Spleen (tissue), 11 donors: ENCODE measurements around the gene ERCC2. TPM values are rescaled to one million over a fixed set of nuclear protein-coding genes. Genes with fewer than 3 reads are reported as not detected.

Experiments
- DNase-seq: peaks from one replicate; pipeline ENCODE4 v3.0.0-alpha.2; 2020
- H3K27ac ChIP-seq, 8 donors: fragments of 200-600 bp; sonication (generic) in 7 of 8; 1 replicate in 4 of 8; 2 replicates in 4 of 8; pipeline versions ENCODE4 v1.5.0 to v1.8.0; 2016 to 2021; ENCODE audit warnings: inconsistent platforms in 4 of 8, mild to moderate bottlenecking in 4 of 8, moderate library complexity in 1 of 8
- H3K27me3 ChIP-seq, 7 donors: fragments of 200-600 bp; sonication (generic) in 6 of 7; replicated peaks in 1 of 7; 1 replicate in 4 of 7; 2 replicates in 3 of 7; pipeline versions ENCODE4 v1.5.0 to v1.8.0; 2016 to 2021; ENCODE audit warnings: inconsistent platforms in 3 of 7, mild to moderate bottlenecking in 1 of 7
- H3K36me3 ChIP-seq, 6 donors: fragments of 200-600 bp; sonication (generic) in 5 of 6; 1 replicate in 4 of 6; 2 replicates in 2 of 6; pipeline versions ENCODE4 v1.5.0 to v1.8.0; 2016 to 2021; ENCODE audit warnings: inconsistent platforms in 2 of 6
- H3K4me1 ChIP-seq, 6 donors: fragments of 200-600 bp; sonication (generic) in 5 of 6; 1 replicate in 3 of 6; 2 replicates in 3 of 6; pipeline versions ENCODE4 v1.5.0 to v1.8.0; 2016 to 2021; ENCODE audit warnings: inconsistent platforms in 3 of 6
- H3K4me3 ChIP-seq, 8 donors: fragments of 200-600 bp; sonication (generic) in 7 of 8; 1 replicate in 4 of 8; 2 replicates in 4 of 8; pipeline versions ENCODE4 v1.5.0 to v1.8.0; 2016 to 2021; ENCODE audit warnings: inconsistent platforms in 4 of 8, mild to moderate bottlenecking in 4 of 8, moderate library complexity in 2 of 8
- H3K9me3 ChIP-seq, 8 donors: fragments of 200-600 bp; sonication (generic) in 7 of 8; 1 replicate in 4 of 8; 2 replicates in 4 of 8; pipeline versions ENCODE4 v1.5.0 to v1.8.0; 2016 to 2021; ENCODE audit warnings: inconsistent platforms in 4 of 8
- CTCF ChIP-seq, 11 experiments: fragments of 200-600 bp in 7 of 11; fragments of 450-650 bp in 4 of 11; sonication (generic) in 4 of 11; IDR thresholded peaks in 8 of 11; conservative IDR thresholded peaks in 3 of 11; 1 replicate in 7 of 11; 2 replicates in 4 of 11; pipeline versions ENCODE4 v1.4.0 to v1.8.0; 2016 to 2021; ENCODE audit warnings: antibody characterized with exemption in 11 of 11, inconsistent platforms in 4 of 11, mild to moderate bottlenecking in 1 of 11
- POLR2A ChIP-seq, 3 donors: fragments of 450-650 bp; IDR thresholded peaks; one replicate each; pipeline ENCODE4 v1.5.1; 2017; ENCODE audit warnings: antibody characterized with exemption in 3 of 3, mild to moderate bottlenecking in 1 of 3
- POLR2AphosphoS5 ChIP-seq, 3 donors: sonication (generic); formaldehyde crosslinking; IDR thresholded peaks; one replicate each; pipeline ENCODE4 v1.5.1; 2017; ENCODE audit warnings: antibody characterized with exemption in 3 of 3
- WGBS, 5 donors: extraction: QIAGEN DNeasy Blood & Tissue Kit in 3 of 5; methylation state at CpG; one replicate each; pipeline versions ENCODE4 v1.1.5 to v1.1.7; 2013 to 2018; 5-methylcytosine and 5-hydroxymethylcytosine counted together
- intact Hi-C: fragments of 100-400 bp; cut with DNase I; formaldehyde crosslinking; loops from one replicate; pipeline ENCODE4 v1.15.0; 2023; ENCODE audit warnings: low total_unique reads
- polyA plus RNA-seq, 3 donors: library from polyadenylated mRNA; stranded (reverse); fragments of 200-250 nt; gene quantifications; one replicate each; pipeline ENCODE4 v1.2.1, GENCODE V29; 2013
- total RNA-seq, 7 donors: library from RNA; depleted of rRNA in 3 of 7; stranded (reverse); fragments of >200 nt in 3 of 7; fragmentation: NEBNext Ultra II Directional in 4 of 7; extraction: Animal tissue kit (Norgen Biotek cat#: 25700) in 4 of 7; gene quantifications; one replicate each; pipeline versions ENCODE4 v1.1.0 to v1.2.1, GENCODE V29; 2016 to 2021
- donor health status: healthy with polysubstance abuse.
- donor health status: DM: no; HTN: no; CAD: no; lungs with moderate emphysema.
- donor health status: DM: no; HTN: no; CAD: no.
- donor health status: Bipolar disorder and iron deficiency.
- donor health status: healthy.
- donor health status: DM: no; HTN: no; CAD: no.
- donor health status: DM: yes; HTN: yes; CAD: no.

Gene ERCC2
- total and polyA plus RNA-seq, 10 donors, result 11.5 to 22.1 (median 16.0) TPM

- WGBS, 5 donors, result 70 to 77% (median 75%) methylated on average over 13 of the region's 13 CpGs
- Histone ChIP-seq H3K9me3 (no peaks in the 10 kb centered on the region), H3K4me3 (no peak overlapping the region), H3K36me3 (no peaks in the 10 kb centered on the region), H3K27me3 (peaks cover 0 to 91% (median 31%) of the 10 kb centered on the region in 7 donors), H3K4me1 (peaks cover 0 to 18% (median 10%) of the 10 kb centered on the region in 6 donors), H3K27ac (no peak overlapping the region)
- intact Hi-C loops, result no loop called here
- DNase-seq, result no peak
- TF ChIP-seq POLR2AphosphoS5 (IDR thresholded peaks at IDR 0.05) (no peak), POLR2A (IDR thresholded peaks at IDR 0.05) (no peak), CTCF (IDR thresholded peaks at IDR 0.05 in 8 of 11, conservative IDR thresholded peaks at IDR 0.05 in 3 of 11) (no peak)
Measured at GRCh38 chr19:45342911-45343310, 27.5 kb downstream of the ERCC2 start.

- WGBS, 5 donors, result 16 to 24% (median 21%) methylated on average over 13 to 25 of the region's 25 CpGs
- Histone ChIP-seq H3K9me3 (no peaks in the 10 kb centered on the region), H3K27me3 (peaks cover 0 to 83% (median 26%) of the 10 kb centered on the region in 7 donors), H3K27ac (no peak overlapping the region), H3K36me3 (no peaks in the 10 kb centered on the region), H3K4me3 (peak overlapping the region in 5 of 8 donors; percentile 17 to 63 (median 24)), H3K4me1 (peaks cover 0 to 18% (median 10%) of the 10 kb centered on the region in 6 donors)
- intact Hi-C loops, result no loop called here
- no peak for TF ChIP-seq CTCF (IDR thresholded peaks at IDR 0.05 in 8 of 11, conservative IDR thresholded peaks at IDR 0.05 in 3 of 11)
- no peak for TF ChIP-seq POLR2A (IDR thresholded peaks at IDR 0.05)
- TF ChIP-seq POLR2AphosphoS5 (IDR thresholded peaks at IDR 0.05), result no peak
- no peak for DNase-seq
Measured at GRCh38 chr19:45340899-45341453, 29.4 kb downstream of the ERCC2 start.

GRCh38 chr19:45340232-45340898, 30.0 kb downstream of the ERCC2 start, which contains the start of gene KLC3:
Gene KLC3 (plus strand): TSS chr19:45340750. CDS start chr19:45345542, 4,792 bp downstream.
- WGBS, 5 donors, result 12 to 50% (median 15%) methylated on average over 11 to 50 of the region's 50 CpGs
- no peak for TF ChIP-seq POLR2A (IDR thresholded peaks at IDR 0.05)
- no peak for TF ChIP-seq POLR2AphosphoS5 (IDR thresholded peaks at IDR 0.05)
- TF ChIP-seq CTCF (IDR thresholded peaks at IDR 0.05 in 8 of 11, conservative IDR thresholded peaks at IDR 0.05 in 3 of 11), result no peak
- peaks cover 0 to 18% (median 10%) of the 10 kb centered on the region in 6 donors for H3K4me1 ChIP-seq
- H3K27ac ChIP-seq, result no peak within 1 kb of the TSS
- H3K36me3 ChIP-seq, result no peaks in the 10 kb centered on the region
- H3K27me3 ChIP-seq, result peaks cover 0 to 77% (median 26%) of the 10 kb centered on the region in 7 donors
- peak within 1 kb of the TSS in 5 of 8 donors; percentile 17 to 63 (median 24) for H3K4me3 ChIP-seq
- DNase-seq, result peak; percentile 68
- intact Hi-C loops, result no loop called here
- H3K9me3 ChIP-seq, result no peaks in the 10 kb centered on the region

DNA sequence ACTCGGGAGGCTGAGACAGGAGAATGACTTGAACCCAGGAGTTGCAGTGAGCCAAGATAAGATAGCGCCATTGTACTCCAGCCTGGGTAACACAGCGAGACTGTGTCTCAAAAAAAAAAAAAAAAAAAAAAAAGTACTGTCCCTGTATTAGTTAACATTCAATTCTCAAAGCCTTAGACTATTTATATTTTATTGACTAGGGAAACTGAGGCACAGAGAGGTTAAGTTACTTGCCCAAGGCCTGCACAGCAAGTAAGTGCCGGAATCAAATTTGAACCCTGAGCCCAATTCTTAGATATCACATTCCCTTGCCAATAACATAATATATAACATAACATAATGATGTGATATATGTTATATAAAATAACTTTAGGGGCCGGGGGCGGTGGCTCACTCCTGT, 30.7 kb downstream of the ERCC2 start:
- intact Hi-C loops, result no loop called here
- no peak for DNase-seq
- H3K36me3 ChIP-seq, result no peaks in the 10 kb centered on the region
- H3K4me3 ChIP-seq, result no peak overlapping the region
- H3K4me1 ChIP-seq, result peaks cover 0 to 18% (median 10%) of the 10 kb centered on the region in 6 donors
- no peak overlapping the region for H3K27ac ChIP-seq
- no peaks in the 10 kb centered on the region for H3K9me3 ChIP-seq
- TF ChIP-seq POLR2A (IDR thresholded peaks at IDR 0.05), result no peak
- TF ChIP-seq POLR2AphosphoS5 (IDR thresholded peaks at IDR 0.05), result no peak
- no peak for TF ChIP-seq CTCF (IDR thresholded peaks at IDR 0.05 in 8 of 11, conservative IDR thresholded peaks at IDR 0.05 in 3 of 11)
- 84 to 91% (median 88%) methylated on average over 6 of the region's 6 CpGs for WGBS, 5 donors
- H3K27me3 ChIP-seq, result peaks cover 0 to 70% (median 26%) of the 10 kb centered on the region in 7 donors
